GM12891 (cell line): ENCODE measurements around the gene MAB21L4.

Source experiments
- POLR2AphosphoS5 ChIP-seq: IDR thresholded peaks from 2 replicates; pipeline ENCODE4 v1.6.1; 2011; ENCODE audit warnings: low read depth, low read length, control low read depth
- POU2F2 ChIP-seq: IDR thresholded peaks from 2 replicates; pipeline ENCODE4 v1.6.1; 2011; ENCODE audit warnings: low read depth, mild to moderate bottlenecking, control low read depth, low read length, moderate library complexity

DNA sequence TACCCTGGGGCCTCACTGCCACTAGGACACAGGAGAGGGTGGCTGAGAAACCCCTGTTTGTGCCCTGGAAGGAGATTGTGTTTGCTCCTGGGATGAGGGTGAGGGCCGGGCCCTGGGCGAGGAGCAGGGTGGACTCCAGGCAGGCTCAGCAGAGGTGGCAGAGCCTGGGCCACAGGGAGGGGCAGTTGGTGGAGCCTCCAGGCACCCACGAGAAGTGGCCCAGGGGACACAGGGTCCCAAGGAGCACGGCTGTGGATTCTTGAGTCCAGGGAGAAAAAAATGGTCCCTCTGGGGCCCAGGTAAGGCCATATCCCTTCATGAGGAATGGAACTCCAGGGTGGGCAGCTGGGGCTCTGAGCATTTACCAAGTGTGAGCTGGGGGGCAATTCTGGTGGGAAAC lies 8.3 kb downstream of the MAB21L4 start:
- TF ChIP-seq POU2F2 (no peak), POLR2AphosphoS5 (no peak)
